Suprapubic skin (tissue), 4 donors: Measurements from ENCODE around the gene THNSL1.

Experiments
- EP300 ChIP-seq: sonication (generic); formaldehyde crosslinking; IDR thresholded peaks from one replicate; pipeline ENCODE4 v1.6.1; 2017; ENCODE audit warnings: antibody characterized with exemption
- POLR2A ChIP-seq, 2 donors: fragments of 450-650 bp; IDR thresholded peaks; one replicate each; pipeline ENCODE4 v1.6.1; 2017; ENCODE audit warnings: antibody characterized with exemption in 2 of 2, mild to moderate bottlenecking in 2 of 2, moderate library complexity in 2 of 2
- POLR2AphosphoS5 ChIP-seq, 3 donors: sonication (generic); formaldehyde crosslinking; IDR thresholded peaks; one replicate each; pipeline ENCODE4 v1.6.1; 2017; ENCODE audit warnings: antibody characterized with exemption in 3 of 3
- TF ChIP-seq, protein P1 (sequence below), 2 donors: fragments of 200-600 bp in 1 of 2; fragments of 450-650 bp in 1 of 2; sonication (generic) in 1 of 2; IDR thresholded peaks; one replicate each; pipeline ENCODE4 v1.5.1; 2016 to 2019; ENCODE audit warnings: antibody characterized with exemption in 2 of 2, mild to moderate bottlenecking in 1 of 2, moderate library complexity in 1 of 2

DNA sequence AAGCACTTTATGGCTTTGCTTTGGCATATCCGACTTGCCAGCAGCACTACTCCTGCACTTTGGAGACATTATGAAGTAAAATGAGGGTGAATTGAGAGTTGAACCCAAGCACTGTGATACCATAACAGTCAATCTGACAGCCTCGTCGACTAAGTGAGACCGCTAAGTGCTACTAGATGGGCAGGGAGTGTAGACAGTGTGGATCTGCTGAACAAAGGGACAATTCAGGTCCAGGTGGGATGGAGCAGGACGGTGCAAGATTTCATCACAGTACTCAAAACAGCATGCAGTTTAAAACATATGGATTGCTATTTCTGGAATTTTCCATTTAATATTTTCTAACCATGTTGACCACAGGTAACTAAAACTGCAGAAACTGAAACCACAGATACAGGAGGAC lies 43.2 kb upstream of the THNSL1 start:
- TF ChIP-seq, protein P1, sequence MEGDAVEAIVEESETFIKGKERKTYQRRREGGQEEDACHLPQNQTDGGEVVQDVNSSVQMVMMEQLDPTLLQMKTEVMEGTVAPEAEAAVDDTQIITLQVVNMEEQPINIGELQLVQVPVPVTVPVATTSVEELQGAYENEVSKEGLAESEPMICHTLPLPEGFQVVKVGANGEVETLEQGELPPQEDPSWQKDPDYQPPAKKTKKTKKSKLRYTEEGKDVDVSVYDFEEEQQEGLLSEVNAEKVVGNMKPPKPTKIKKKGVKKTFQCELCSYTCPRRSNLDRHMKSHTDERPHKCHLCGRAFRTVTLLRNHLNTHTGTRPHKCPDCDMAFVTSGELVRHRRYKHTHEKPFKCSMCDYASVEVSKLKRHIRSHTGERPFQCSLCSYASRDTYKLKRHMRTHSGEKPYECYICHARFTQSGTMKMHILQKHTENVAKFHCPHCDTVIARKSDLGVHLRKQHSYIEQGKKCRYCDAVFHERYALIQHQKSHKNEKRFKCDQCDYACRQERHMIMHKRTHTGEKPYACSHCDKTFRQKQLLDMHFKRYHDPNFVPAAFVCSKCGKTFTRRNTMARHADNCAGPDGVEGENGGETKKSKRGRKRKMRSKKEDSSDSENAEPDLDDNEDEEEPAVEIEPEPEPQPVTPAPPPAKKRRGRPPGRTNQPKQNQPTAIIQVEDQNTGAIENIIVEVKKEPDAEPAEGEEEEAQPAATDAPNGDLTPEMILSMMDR (IDR thresholded peaks at IDR 0.05) = no peak
- no peak for TF ChIP-seq POLR2A (IDR thresholded peaks at IDR 0.05)
- no peak for TF ChIP-seq EP300
- TF ChIP-seq POLR2AphosphoS5 (IDR thresholded peaks at IDR 0.05) = no peak
